GM12892 (cell line): Measurements from ENCODE around the gene SPCS2.

Experiments used
- POLR2A ChIP-seq: IDR thresholded peaks from 2 replicates; pipeline ENCODE4 v1.6.1; 2011; ENCODE audit warnings: low read depth, low read length, control low read depth
- POLR2AphosphoS5 ChIP-seq: IDR thresholded peaks from 2 replicates; pipeline ENCODE4 v1.6.1; 2011; ENCODE audit warnings: low read depth, low read length, control low read depth

- TF ChIP-seq POLR2A (no peak), POLR2AphosphoS5 (no peak)
Measured at GRCh38 chr11:75013051-75013450, 64.0 kb downstream of the SPCS2 start.
